MCF 10A (cell line): ENCODE measurements around the gene MEX3B. TPM values are rescaled to one million over a fixed set of nuclear protein-coding genes. Genes with fewer than 3 reads are reported as not detected.
A peak's percentile ranks its signal among the peaks of the same experiment; 100 is the strongest.

Experiments
- BruUV-seq: library from RNA; stranded (reverse); fragments of 400-500 nt; replicated peaks from 2 replicates; lab custom pipeline; 2021; lab: Mats Ljungman, UMichigan
- CTCF ChIA-PET: fragments of 300-600 bp; sonication (Branson Sonifier 250); formaldehyde crosslinking; extraction: SDS; loops from one replicate; lab custom pipeline; 2021; ENCODE audit warnings: antibody characterized with exemption, inconsistent platforms; lab: Yijun Ruan, JAX
- POLR2A ChIA-PET: fragments of 300-600, 350-650 bp; sonication (Branson Sonifier 250); formaldehyde crosslinking; extraction: SDS; loops from one replicate; lab custom pipeline; 2020; ENCODE audit warnings: antibody characterized with exemption, inconsistent platforms; lab: Yijun Ruan, JAX
- DNase-seq: peaks from one replicate; pipeline ENCODE4 v3.0.0-alpha.2; 2018; ENCODE audit not compliant: unreplicated experiment
- H3K27ac Mint-ChIP-seq: one replicate; pipeline ENCODE4 v1.8.0; 2022; ENCODE audit warnings: mild to moderate bottlenecking, low read depth, mixed read lengths; ENCODE audit not compliant: unreplicated experiment
- H3K27me3 Mint-ChIP-seq: one replicate; pipeline ENCODE4 v1.8.0; 2022; ENCODE audit warnings: mixed read lengths; ENCODE audit not compliant: insufficient read depth, unreplicated experiment
- H3K36me3 Mint-ChIP-seq: one replicate; pipeline ENCODE4 v1.8.0; 2022; ENCODE audit warnings: mild to moderate bottlenecking, moderate library complexity, mixed read lengths; ENCODE audit not compliant: insufficient read depth, unreplicated experiment
- H3K4me1 Mint-ChIP-seq: one replicate; pipeline ENCODE4 v1.8.0; 2022; ENCODE audit warnings: mixed read lengths; ENCODE audit not compliant: insufficient read depth, unreplicated experiment
- H3K4me3 Mint-ChIP-seq: one replicate; pipeline ENCODE4 v1.8.0; 2022; ENCODE audit warnings: mild to moderate bottlenecking, moderate library complexity, mixed read lengths; ENCODE audit not compliant: unreplicated experiment
- H3K9me3 Mint-ChIP-seq: one replicate; pipeline ENCODE4 v1.8.0; 2022; ENCODE audit warnings: mixed read lengths; ENCODE audit not compliant: unreplicated experiment
- intact Hi-C: fragments of 100-400 bp; cut with micrococcal nuclease; formaldehyde crosslinking; loops from 2 replicates; pipeline ENCODE4 v1.14.1; 2022
- total RNA-seq: library from RNA; stranded (reverse); gene quantifications from 2 replicates; pipeline ENCODE4 v1.2.3, GENCODE V29; 2022
- TF ChIP-seq, protein P1 (sequence below): fragments of 200-600 bp; IDR thresholded peaks from one replicate; pipeline ENCODE4 v1.8.0; 2022; ENCODE audit warnings: antibody characterized with exemption, mild to moderate bottlenecking; ENCODE audit not compliant: unreplicated experiment

MEX3B gene
- total RNA-seq, 1 experiment from 2014 or later = 4.6 TPM

GRCh38 chr15:82046666-82047452 lies 1.0 kb upstream of the MEX3B start:
- peaks cover 18% of the 10 kb centered on the region for H3K27me3 Mint-ChIP-seq
- intact Hi-C loops = loop anchor here (1.0 to 5.0 kb wide), 3 partner anchors 46 to 240 kb away; no protein-coding TSS in a partner anchor
- peak overlapping the region; percentile 91 for H3K4me3 Mint-ChIP-seq
- TF ChIP-seq, protein P1, sequence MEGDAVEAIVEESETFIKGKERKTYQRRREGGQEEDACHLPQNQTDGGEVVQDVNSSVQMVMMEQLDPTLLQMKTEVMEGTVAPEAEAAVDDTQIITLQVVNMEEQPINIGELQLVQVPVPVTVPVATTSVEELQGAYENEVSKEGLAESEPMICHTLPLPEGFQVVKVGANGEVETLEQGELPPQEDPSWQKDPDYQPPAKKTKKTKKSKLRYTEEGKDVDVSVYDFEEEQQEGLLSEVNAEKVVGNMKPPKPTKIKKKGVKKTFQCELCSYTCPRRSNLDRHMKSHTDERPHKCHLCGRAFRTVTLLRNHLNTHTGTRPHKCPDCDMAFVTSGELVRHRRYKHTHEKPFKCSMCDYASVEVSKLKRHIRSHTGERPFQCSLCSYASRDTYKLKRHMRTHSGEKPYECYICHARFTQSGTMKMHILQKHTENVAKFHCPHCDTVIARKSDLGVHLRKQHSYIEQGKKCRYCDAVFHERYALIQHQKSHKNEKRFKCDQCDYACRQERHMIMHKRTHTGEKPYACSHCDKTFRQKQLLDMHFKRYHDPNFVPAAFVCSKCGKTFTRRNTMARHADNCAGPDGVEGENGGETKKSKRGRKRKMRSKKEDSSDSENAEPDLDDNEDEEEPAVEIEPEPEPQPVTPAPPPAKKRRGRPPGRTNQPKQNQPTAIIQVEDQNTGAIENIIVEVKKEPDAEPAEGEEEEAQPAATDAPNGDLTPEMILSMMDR = peak; percentile 52
- no peaks in the 10 kb centered on the region for H3K9me3 Mint-ChIP-seq
- H3K36me3 Mint-ChIP-seq = no peaks in the 10 kb centered on the region
- ChIA-PET POLR2A (interaction anchor here (0.7 to 1.5 kb wide), 8 partner anchors 13 to 1646 kb away, joined by 3 to 5 read pairs (median 4); no protein-coding TSS in a partner anchor), CTCF (interaction anchor here (1.1 to 1.3 kb wide), 2 partner anchors 21 to 636 kb away, joined by 3 read pairs; no protein-coding TSS in a partner anchor)
- no peaks in the 10 kb centered on the region for H3K4me1 Mint-ChIP-seq
- no peak overlapping the region for H3K27ac Mint-ChIP-seq
- DNase-seq = peak; percentile 87
- BruUV-seq = no TSS peak

GRCh38 chr15:82045179-82045891 lies 483 bp downstream of the MEX3B start:
- Mint-ChIP-seq H3K27me3 (peaks cover 18% of the 10 kb centered on the region), H3K9me3 (no peaks in the 10 kb centered on the region), H3K4me3 (peak overlapping the region; percentile 91), H3K27ac (no peak overlapping the region), H3K4me1 (no peaks in the 10 kb centered on the region), H3K36me3 (no peaks in the 10 kb centered on the region)
- POLR2A ChIA-PET = interaction anchor here (0.7 to 1.5 kb wide), 11 partner anchors 11 to 1051 kb away, joined by 3 to 5 read pairs (median 4); no protein-coding TSS in a partner anchor
- TF ChIP-seq, protein P1 = no peak
- DNase-seq = peak; percentile 35
- intact Hi-C loops = loop anchor here (1.0 to 5.0 kb wide), 2 partner anchors 238 to 565 kb away; no protein-coding TSS in a partner anchor
- CTCF ChIA-PET = interaction anchor here (0.7 to 0.9 kb wide), 3 partner anchors 95 to 147 kb away, joined by 3 to 4 read pairs (median 3); no protein-coding TSS in a partner anchor
- TSS peak; percentile 19 for BruUV-seq

GRCh38 chr15:82044373-82045178 lies 1.2 kb downstream of the MEX3B start:
- no peaks in the 10 kb centered on the region for H3K4me1 Mint-ChIP-seq
- DNase-seq = no peak
- CTCF ChIA-PET = interaction anchor here (0.5 to 0.9 kb wide), 3 partner anchors 96 to 905 kb away, joined by 3 to 4 read pairs (median 4); no protein-coding TSS in a partner anchor
- no TSS peak for BruUV-seq
- H3K36me3 Mint-ChIP-seq = no peaks in the 10 kb centered on the region
- peaks cover 18% of the 10 kb centered on the region for H3K27me3 Mint-ChIP-seq
- H3K27ac Mint-ChIP-seq = no peak overlapping the region
- H3K9me3 Mint-ChIP-seq = no peaks in the 10 kb centered on the region
- TF ChIP-seq, protein P1 = no peak
- peak overlapping the region; percentile 91 for H3K4me3 Mint-ChIP-seq
- POLR2A ChIA-PET = interaction anchor here (0.8 kb wide), 1 partner anchor 634 kb away, joined by 3 read pairs; no protein-coding TSS in a partner anchor
- intact Hi-C loops = loop anchor here (1.0 to 5.0 kb wide), 2 partner anchors 237 to 564 kb away; no protein-coding TSS in a partner anchor
